H1 (cell line): ENCODE data around the gene RALA. TPM values are rescaled to one million over a fixed set of nuclear protein-coding genes. Genes with fewer than 3 reads are reported as not detected.

Experiments used
- KDM4A ChIP-seq: IDR thresholded peaks from one replicate; pipeline ENCODE4 v1.7.1; 2012; ENCODE audit warnings: low read depth, mild to moderate bottlenecking, moderate library complexity, low read length, inconsistent platforms; ENCODE audit not compliant: severe bottlenecking
- SUZ12 ChIP-seq: fragments of 200-600 bp; sonication (generic); IDR thresholded peaks from 2 replicates; pipeline ENCODE4 v1.6.1; 2012; ENCODE audit warnings: mild to moderate bottlenecking, inconsistent platforms, low read length, moderate library complexity, mixed read lengths
- TAF7 ChIP-seq: optimal IDR thresholded peaks from 2 replicates; pipeline ENCODE3; 2011; ENCODE audit warnings: low read depth, mild to moderate bottlenecking, inconsistent platforms, low read length, moderate library complexity, borderline replicate concordance
- polyA plus RNA-seq, 7 experiments: library from polyadenylated mRNA; depleted of rRNA in 3 of 7; stranded (reverse) in 5 of 7; unstranded in 2 of 7; fragments of >200 nt in 5 of 7; fragments of 200-250 nt in 2 of 7; gene quantifications; 1 replicate in 5 of 7; 2 replicates in 1 of 7; 4 replicates in 1 of 7; pipeline versions ENCODE4 v1.2.1 to v1.2.3, GENCODE V29; 2011 to 2013; ENCODE audit warnings: missing spikeins in 2 of 7, mixed read lengths in 2 of 7
- total RNA-seq: library from RNA; stranded (reverse); fragmentation: NEBNext Ultra II Directional; extraction: Animal tissue kit (Norgen Biotek cat#: 25700); gene quantifications from 2 replicates; pipeline ENCODE4 v1.2.1, GENCODE V29; 2021
- TF ChIP-seq, protein P1 (sequence below), 3 experiments: IDR thresholded peaks; 1 replicate in 2 of 3; 2 replicates in 1 of 3; pipeline versions ENCODE4 v1.5.1 to v1.6.1; 2011; ENCODE audit warnings: low read length in 3 of 3, mild to moderate bottlenecking in 3 of 3, inconsistent platforms in 2 of 3, low read depth in 1 of 3, moderate library complexity in 1 of 3; ENCODE audit not compliant: insufficient read depth in 1 of 3; ENCODE audit errors: control extremely low read depth in 1 of 3
- TF ChIP-seq, protein P2 (sequence below): IDR thresholded peaks from 2 replicates; pipeline ENCODE4 v1.6.1; 2012; ENCODE audit warnings: inconsistent platforms
- TF ChIP-seq, protein P3 (sequence below): IDR thresholded peaks from 2 replicates; pipeline ENCODE4 v1.6.1; 2012; ENCODE audit warnings: inconsistent platforms

Gene RALA
- total and polyA plus RNA-seq, 2 of the 8 experiments (the other 6 are each of a cell fraction or from before 2014, with no cell fraction given): 24.1 to 72.8 TPM

DNA sequence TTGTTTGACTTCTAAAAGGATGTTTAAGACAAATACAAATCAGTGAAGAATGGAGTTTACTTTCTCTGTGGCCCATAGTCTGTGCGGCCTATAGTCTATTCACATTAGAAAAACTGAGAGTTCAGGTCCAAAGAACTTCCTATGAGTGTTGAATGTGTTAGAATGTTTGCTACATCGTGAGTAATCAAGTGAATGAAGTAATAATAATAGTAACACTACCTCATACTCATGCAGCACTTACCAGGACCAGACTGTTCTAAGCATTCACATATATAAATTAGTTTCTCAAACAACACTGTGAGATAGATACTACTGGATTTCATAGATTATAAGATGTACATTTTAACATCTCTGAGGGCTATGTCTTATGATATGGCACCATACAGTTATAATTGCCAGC is 70.4 kb downstream of the RALA start (continued):
- TF ChIP-seq, protein P1, sequence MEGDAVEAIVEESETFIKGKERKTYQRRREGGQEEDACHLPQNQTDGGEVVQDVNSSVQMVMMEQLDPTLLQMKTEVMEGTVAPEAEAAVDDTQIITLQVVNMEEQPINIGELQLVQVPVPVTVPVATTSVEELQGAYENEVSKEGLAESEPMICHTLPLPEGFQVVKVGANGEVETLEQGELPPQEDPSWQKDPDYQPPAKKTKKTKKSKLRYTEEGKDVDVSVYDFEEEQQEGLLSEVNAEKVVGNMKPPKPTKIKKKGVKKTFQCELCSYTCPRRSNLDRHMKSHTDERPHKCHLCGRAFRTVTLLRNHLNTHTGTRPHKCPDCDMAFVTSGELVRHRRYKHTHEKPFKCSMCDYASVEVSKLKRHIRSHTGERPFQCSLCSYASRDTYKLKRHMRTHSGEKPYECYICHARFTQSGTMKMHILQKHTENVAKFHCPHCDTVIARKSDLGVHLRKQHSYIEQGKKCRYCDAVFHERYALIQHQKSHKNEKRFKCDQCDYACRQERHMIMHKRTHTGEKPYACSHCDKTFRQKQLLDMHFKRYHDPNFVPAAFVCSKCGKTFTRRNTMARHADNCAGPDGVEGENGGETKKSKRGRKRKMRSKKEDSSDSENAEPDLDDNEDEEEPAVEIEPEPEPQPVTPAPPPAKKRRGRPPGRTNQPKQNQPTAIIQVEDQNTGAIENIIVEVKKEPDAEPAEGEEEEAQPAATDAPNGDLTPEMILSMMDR (IDR thresholded peaks at IDR 0.05; ENCODE audit: control extremely low read depth in 1 of 3, insufficient read depth in 1 of 3, low read depth in 1 of 3, low read length in 3 of 3): no peak
- TF ChIP-seq SUZ12 (no peak), TAF7 (no peak), KDM4A (no peak)
- TF ChIP-seq, protein P2, sequence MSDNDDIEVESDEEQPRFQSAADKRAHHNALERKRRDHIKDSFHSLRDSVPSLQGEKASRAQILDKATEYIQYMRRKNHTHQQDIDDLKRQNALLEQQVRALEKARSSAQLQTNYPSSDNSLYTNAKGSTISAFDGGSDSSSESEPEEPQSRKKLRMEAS: no peak
- TF ChIP-seq, protein P3, sequence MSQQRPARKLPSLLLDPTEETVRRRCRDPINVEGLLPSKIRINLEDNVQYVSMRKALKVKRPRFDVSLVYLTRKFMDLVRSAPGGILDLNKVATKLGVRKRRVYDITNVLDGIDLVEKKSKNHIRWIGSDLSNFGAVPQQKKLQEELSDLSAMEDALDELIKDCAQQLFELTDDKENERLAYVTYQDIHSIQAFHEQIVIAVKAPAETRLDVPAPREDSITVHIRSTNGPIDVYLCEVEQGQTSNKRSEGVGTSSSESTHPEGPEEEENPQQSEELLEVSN: no peak
- TF ChIP-seq, all 59 proteins: peak for 0
